H9 (cell line): ENCODE results near the gene KCNMA1. TPM values are rescaled to one million over a fixed set of nuclear protein-coding genes. Genes with fewer than 3 reads are reported as not detected.

Experiments
- DNase-seq: peaks from one replicate; pipeline ENCODE4 v3.0.0-alpha.2; 2017
- H2AFZ ChIP-seq: one replicate; pipeline ENCODE4 v1.6.1; 2013; ENCODE audit warnings: mild to moderate bottlenecking, low read length, control low read depth, moderate library complexity
- H2AK5ac ChIP-seq: 2 replicates; pipeline ENCODE4 v1.6.1; 2013; ENCODE audit warnings: low read length, control low read depth, mixed read lengths; ENCODE audit not compliant: insufficient read length
- H2BK120ac ChIP-seq: one replicate; pipeline ENCODE4 v1.6.1; 2013; ENCODE audit warnings: low read depth, mild to moderate bottlenecking, low read length, control low read depth, inconsistent platforms; ENCODE audit not compliant: poor library complexity, severe bottlenecking
- H2BK12ac ChIP-seq: 2 replicates; pipeline ENCODE4 v1.6.1; 2013; ENCODE audit warnings: low read length, control low read depth, mixed read lengths, low read depth; ENCODE audit not compliant: insufficient read length
- H2BK15ac ChIP-seq: 2 replicates; pipeline ENCODE4 v1.6.1; 2013; ENCODE audit warnings: low read depth, low read length, control low read depth
- H2BK20ac ChIP-seq: one replicate; pipeline ENCODE4 v1.6.1; 2013; ENCODE audit warnings: low read depth, mild to moderate bottlenecking, low read length, control low read depth, inconsistent platforms; ENCODE audit not compliant: poor library complexity, severe bottlenecking
- H2BK5ac ChIP-seq: 2 replicates; pipeline ENCODE4 v1.6.1; 2013; ENCODE audit warnings: low read length, control low read depth, mixed read lengths; ENCODE audit not compliant: insufficient read length
- H3K14ac ChIP-seq: 2 replicates; pipeline ENCODE4 v1.6.1; 2013; ENCODE audit warnings: low read length, control low read depth; ENCODE audit not compliant: insufficient read depth
- H3K18ac ChIP-seq: 2 replicates; pipeline ENCODE4 v1.6.1; 2013; ENCODE audit warnings: low read depth, mild to moderate bottlenecking, mixed read lengths, low read length, control low read depth; ENCODE audit not compliant: insufficient read length
- H3K23ac ChIP-seq: 2 replicates; pipeline ENCODE4 v1.6.1; 2013; ENCODE audit warnings: low read length, control low read depth, mixed read lengths, low read depth; ENCODE audit not compliant: insufficient read length
- H3K23me2 ChIP-seq: 2 replicates; pipeline ENCODE4 v1.6.1; 2013; ENCODE audit warnings: low read depth, mild to moderate bottlenecking, mixed read lengths, low read length, control low read depth; ENCODE audit not compliant: insufficient read length, poor library complexity, severe bottlenecking
- H3K27ac ChIP-seq: 2 replicates; pipeline ENCODE4 v1.5.1; 2013; ENCODE audit warnings: low read length, control low read depth, mixed read lengths, low read depth; ENCODE audit not compliant: insufficient read length
- H3K27me3 ChIP-seq: 2 replicates; pipeline ENCODE4 v1.6.1; 2013; ENCODE audit warnings: low read length, control low read depth, inconsistent platforms; ENCODE audit not compliant: insufficient read depth
- H3K4ac ChIP-seq: 2 replicates; pipeline ENCODE4 v1.6.1; 2013; ENCODE audit warnings: low read depth, mild to moderate bottlenecking, control low read depth, inconsistent platforms, low read length, moderate library complexity
- H3K4me1 ChIP-seq: 2 replicates; pipeline ENCODE4 v1.6.1; 2013; ENCODE audit warnings: low read length, control low read depth, inconsistent platforms; ENCODE audit not compliant: insufficient read depth
- H3K4me2 ChIP-seq: 2 replicates; pipeline ENCODE4 v1.6.1; 2013; ENCODE audit warnings: low read length, control low read depth, mixed read lengths; ENCODE audit not compliant: insufficient read length, insufficient read depth
- H3K56ac ChIP-seq: 2 replicates; pipeline ENCODE4 v1.6.1; 2013; ENCODE audit warnings: low read depth, mild to moderate bottlenecking, mixed read lengths, low read length, control low read depth; ENCODE audit not compliant: insufficient read length
- H3K79me1 ChIP-seq: 2 replicates; pipeline ENCODE4 v1.6.1; 2013; ENCODE audit warnings: low read depth, mild to moderate bottlenecking, moderate library complexity, low read length, control low read depth, inconsistent platforms; ENCODE audit not compliant: insufficient read depth, poor library complexity, severe bottlenecking
- H3K79me2 ChIP-seq: 2 replicates; pipeline ENCODE4 v1.6.1; 2013; ENCODE audit warnings: low read length, control low read depth, inconsistent platforms; ENCODE audit not compliant: insufficient read depth
- H3K9ac ChIP-seq: 2 replicates; pipeline ENCODE4 v1.6.1; 2013; ENCODE audit warnings: low read length, control low read depth, mixed read lengths; ENCODE audit not compliant: insufficient read length; ENCODE audit errors: extremely low read depth
- H3K9me3 ChIP-seq: one replicate; pipeline ENCODE4 v1.6.1; 2013; ENCODE audit warnings: low read depth, low read length, inconsistent platforms; ENCODE audit not compliant: control insufficient read depth
- H3T11ph ChIP-seq: one replicate; pipeline ENCODE4 v1.6.1; 2013; ENCODE audit warnings: mild to moderate bottlenecking, low read length, control low read depth, inconsistent platforms
- H4K20me1 ChIP-seq: one replicate; pipeline ENCODE4 v1.6.1; 2013; ENCODE audit not compliant: control insufficient read depth, insufficient read length, insufficient read depth
- H4K5ac ChIP-seq: 2 replicates; pipeline ENCODE4 v1.6.1; 2013; ENCODE audit warnings: low read depth, mild to moderate bottlenecking, mixed read lengths, low read length, control low read depth; ENCODE audit not compliant: insufficient read length
- H4K8ac ChIP-seq: replicated peaks from 2 replicates; pipeline ENCODE4 v1.6.1; 2013; ENCODE audit warnings: low read length, control low read depth, mixed read lengths, low read depth; ENCODE audit not compliant: insufficient read length
- H4K91ac ChIP-seq: 2 replicates; pipeline ENCODE4 v1.6.1; 2013; ENCODE audit warnings: low read depth, mild to moderate bottlenecking, moderate library complexity, mixed read lengths, low read length, control low read depth; ENCODE audit not compliant: insufficient read length
- H3K27ac Mint-ChIP-seq, 3 experiments: 2 replicates in 2 of 3; 3 replicates in 1 of 3; pipeline ENCODE4 v1.8.0; 2020 to 2021; ENCODE audit warnings: mixed read lengths in 3 of 3, mild to moderate bottlenecking in 1 of 3, moderate library complexity in 1 of 3
- H3K27me3 Mint-ChIP-seq: 2 replicates; pipeline ENCODE4 v1.8.0; 2021; ENCODE audit warnings: low read depth, mild to moderate bottlenecking, moderate library complexity, mixed read lengths
- H3K36me3 Mint-ChIP-seq, 3 experiments: 2 replicates in 2 of 3; 3 replicates in 1 of 3; pipeline ENCODE4 v1.8.0; 2020 to 2021; ENCODE audit warnings: low read depth in 3 of 3, mixed read lengths in 3 of 3; ENCODE audit not compliant: insufficient read depth in 1 of 3
- H3K4me1 Mint-ChIP-seq, 2 experiments: 2 replicates each; pipeline ENCODE4 v1.8.0; 2020; ENCODE audit warnings: mixed read lengths in 2 of 2
- H3K4me3 Mint-ChIP-seq, 2 experiments: 2 replicates in 1 of 2; 3 replicates in 1 of 2; pipeline ENCODE4 v1.8.0; 2020 to 2021; ENCODE audit warnings: mild to moderate bottlenecking in 2 of 2, mixed read lengths in 2 of 2, moderate library complexity in 1 of 2
- H3K9me3 Mint-ChIP-seq, 2 experiments: 2 replicates in 1 of 2; 3 replicates in 1 of 2; pipeline ENCODE4 v1.8.0; 2020; ENCODE audit warnings: mild to moderate bottlenecking in 2 of 2, mixed read lengths in 2 of 2, moderate library complexity in 1 of 2
- WGBS: extraction: QIAGEN DNeasy Blood & Tissue Kit; methylation state at CpG from one replicate; pipeline ENCODE4 v1.1.7; 2013; ENCODE audit warnings: missing lambda C conversion rate, low lambda C conversion rate, mixed read lengths; ENCODE audit not compliant: insufficient read length; ENCODE audit errors: extremely low coverage; 5-methylcytosine and 5-hydroxymethylcytosine counted together
- total RNA-seq: library from RNA; stranded (reverse); gene quantifications from 2 replicates; pipeline ENCODE4 v1.2.1, GENCODE V29; 2021
- TF ChIP-seq, protein P1 (sequence below): fragments of 200-600 bp; sonication (generic); conservative IDR thresholded peaks from 3 replicates; pipeline ENCODE4 v1.8.0; 2021; ENCODE audit warnings: antibody characterized with exemption, mild to moderate bottlenecking

The KCNMA1 gene
- total RNA-seq, 1 experiment from 2014 or later: 2.0 TPM

DNA sequence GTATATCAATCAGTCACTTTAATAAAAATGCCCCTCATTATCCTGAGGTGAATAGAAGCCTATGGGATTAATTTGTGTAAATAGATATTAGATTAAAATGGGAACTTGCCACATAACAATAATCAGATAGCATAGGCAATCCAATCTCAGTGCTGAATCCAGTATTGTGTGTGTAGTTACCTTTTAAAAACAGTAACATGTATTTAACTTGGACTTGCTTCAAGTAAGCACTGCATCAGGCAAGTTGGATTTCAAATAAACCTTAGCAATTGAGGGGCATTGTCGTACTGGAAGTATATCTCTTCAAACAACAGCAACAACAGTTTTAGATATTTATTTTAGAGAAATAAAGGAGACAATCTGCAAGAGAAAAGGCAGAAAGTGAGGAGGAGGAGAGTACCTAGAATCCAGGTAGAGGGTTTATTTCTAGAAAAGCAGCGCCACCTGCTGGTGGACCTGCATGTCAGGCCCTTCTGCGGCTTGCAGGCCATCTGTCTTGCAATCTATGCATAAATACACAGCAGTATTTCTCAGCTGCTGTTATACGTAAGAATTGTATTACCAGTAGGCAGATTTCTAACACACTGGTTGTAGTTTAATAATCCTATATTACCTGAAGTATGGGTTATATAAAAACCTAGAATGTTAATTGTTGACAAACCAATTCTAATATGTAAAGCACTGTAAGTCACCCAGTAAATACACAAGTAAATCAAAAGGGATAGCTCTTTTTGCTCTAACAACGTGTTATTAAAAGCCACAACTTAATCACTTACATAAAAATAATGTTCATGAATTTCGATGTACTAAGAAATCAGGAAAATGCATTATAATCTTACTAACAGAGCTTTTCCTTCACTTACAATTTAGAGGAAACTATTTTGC is 652.8 kb downstream of the KCNMA1 start:
- Histone ChIP-seq H2BK12ac (no peak overlapping the region), H3K23ac (no peak overlapping the region), H2AK5ac (no peak overlapping the region), H3K9me3 (no peaks in the 10 kb centered on the region), H4K8ac (no peak overlapping the region), H3K56ac (no peak overlapping the region), H2BK120ac (no peak overlapping the region), H3K4ac (no peak overlapping the region), H3K14ac (no peak overlapping the region), H4K20me1 (no peaks in the 10 kb centered on the region), H3K23me2 (no peaks in the 10 kb centered on the region), H2BK20ac (no peak overlapping the region), H2AFZ (no peak overlapping the region), H3K4me1 (no peaks in the 10 kb centered on the region; the same call in 1 of the 2 replicates), H4K5ac (no peak overlapping the region), H3K79me2 (no peaks in the 10 kb centered on the region), H3T11ph (no peak overlapping the region), H2BK5ac (no peak overlapping the region), H3K9ac (no peak overlapping the region), H3K79me1 (no peaks in the 10 kb centered on the region), H2BK15ac (no peak overlapping the region), H3K27me3 (no peaks in the 10 kb centered on the region), H3K18ac (no peak overlapping the region), H3K4me2 (no peak overlapping the region), H4K91ac (no peak overlapping the region), H3K27ac (no peak overlapping the region)
- Mint-ChIP-seq H3K4me1 (peaks cover 2 to 6% of the 10 kb centered on the region in 2 experiments; a peak in 3 of 4 replicates), H3K36me3 (no peaks in the 10 kb centered on the region), H3K27me3 (no peaks in the 10 kb centered on the region), H3K9me3 (no peaks in the 10 kb centered on the region; a peak in 1 of 5 replicates), H3K4me3 (no peak overlapping the region), H3K27ac (no peak overlapping the region)
- no CpG with 5 or more reads among the region's 6 CpGs for WGBS
- TF ChIP-seq, protein P1, sequence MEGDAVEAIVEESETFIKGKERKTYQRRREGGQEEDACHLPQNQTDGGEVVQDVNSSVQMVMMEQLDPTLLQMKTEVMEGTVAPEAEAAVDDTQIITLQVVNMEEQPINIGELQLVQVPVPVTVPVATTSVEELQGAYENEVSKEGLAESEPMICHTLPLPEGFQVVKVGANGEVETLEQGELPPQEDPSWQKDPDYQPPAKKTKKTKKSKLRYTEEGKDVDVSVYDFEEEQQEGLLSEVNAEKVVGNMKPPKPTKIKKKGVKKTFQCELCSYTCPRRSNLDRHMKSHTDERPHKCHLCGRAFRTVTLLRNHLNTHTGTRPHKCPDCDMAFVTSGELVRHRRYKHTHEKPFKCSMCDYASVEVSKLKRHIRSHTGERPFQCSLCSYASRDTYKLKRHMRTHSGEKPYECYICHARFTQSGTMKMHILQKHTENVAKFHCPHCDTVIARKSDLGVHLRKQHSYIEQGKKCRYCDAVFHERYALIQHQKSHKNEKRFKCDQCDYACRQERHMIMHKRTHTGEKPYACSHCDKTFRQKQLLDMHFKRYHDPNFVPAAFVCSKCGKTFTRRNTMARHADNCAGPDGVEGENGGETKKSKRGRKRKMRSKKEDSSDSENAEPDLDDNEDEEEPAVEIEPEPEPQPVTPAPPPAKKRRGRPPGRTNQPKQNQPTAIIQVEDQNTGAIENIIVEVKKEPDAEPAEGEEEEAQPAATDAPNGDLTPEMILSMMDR: peak; percentile 95
- peak; percentile 73 for DNase-seq
